ENCODE results near the gene PIP5K1B.

The PIP5K1B gene

GRCh38 chr9:68704814-68705530, at the start of gene PIP5K1B:
TSS of gene PIP5K1B (plus strand) at chr9:68705240. CDS start at chr9:68822615, 117,375 bp downstream.
- H3K27me3 ChIP-seq (ENCODE audit: insufficient read depth, low read length), result peaks cover 81% of the 10 kb centered on the region
- peak within 1 kb of the TSS; percentile 66 for H3K4me3 ChIP-seq (ENCODE audit: low read depth, low read length)
- H3K36me3 ChIP-seq (ENCODE audit: insufficient read depth, low read length), result no peaks in the 10 kb centered on the region
- peak within 1 kb of the TSS; percentile 21 for H2AFZ ChIP-seq (ENCODE audit: low read length, unreplicated experiment)
- no peak within 1 kb of the TSS for H3K27ac ChIP-seq (ENCODE audit: low read depth, low read length)
- H3K4me1 ChIP-seq (ENCODE audit: control insufficient read depth, insufficient read depth, low read length, unreplicated experiment), result no peaks in the 10 kb centered on the region
- H3K79me2 ChIP-seq (ENCODE audit: control insufficient read depth, insufficient read depth, low read length, unreplicated experiment), result no peaks in the 10 kb centered on the region

- Histone ChIP-seq H3K27ac (ENCODE audit: low read depth, low read length) (no peak overlapping the region), H3K4me1 (ENCODE audit: control insufficient read depth, insufficient read depth, low read length, unreplicated experiment) (no peaks in the 10 kb centered on the region), H3K36me3 (ENCODE audit: insufficient read depth, low read length) (no peaks in the 10 kb centered on the region), H3K27me3 (ENCODE audit: insufficient read depth, low read length) (no peaks in the 10 kb centered on the region), H3K4me3 (ENCODE audit: low read depth, low read length) (no peak overlapping the region), H3K79me2 (ENCODE audit: control insufficient read depth, insufficient read depth, low read length, unreplicated experiment) (no peaks in the 10 kb centered on the region), H2AFZ (ENCODE audit: low read length, unreplicated experiment) (no peak overlapping the region)
Observed at GRCh38 chr9:68664036-68664435, 41.0 kb upstream of the PIP5K1B start.

GRCh38 chr9:68668127-68668526, 36.9 kb upstream of the PIP5K1B start:
- H3K4me3 ChIP-seq (ENCODE audit: low read depth, low read length), result no peak overlapping the region
- no peaks in the 10 kb centered on the region for H3K36me3 ChIP-seq (ENCODE audit: insufficient read depth, low read length)
- no peaks in the 10 kb centered on the region for H3K4me1 ChIP-seq (ENCODE audit: control insufficient read depth, insufficient read depth, low read length, unreplicated experiment)
- no peak overlapping the region for H2AFZ ChIP-seq (ENCODE audit: low read length, unreplicated experiment)
- H3K27me3 ChIP-seq (ENCODE audit: insufficient read depth, low read length), result no peaks in the 10 kb centered on the region
- no peak overlapping the region for H3K27ac ChIP-seq (ENCODE audit: low read depth, low read length)
- no peaks in the 10 kb centered on the region for H3K79me2 ChIP-seq (ENCODE audit: control insufficient read depth, insufficient read depth, low read length, unreplicated experiment)

- H3K36me3 ChIP-seq (ENCODE audit: insufficient read depth, low read length), result no peaks in the 10 kb centered on the region
- H3K79me2 ChIP-seq (ENCODE audit: control insufficient read depth, insufficient read depth, low read length, unreplicated experiment), result no peaks in the 10 kb centered on the region
- no peaks in the 10 kb centered on the region for H3K4me1 ChIP-seq (ENCODE audit: control insufficient read depth, insufficient read depth, low read length, unreplicated experiment)
- no peak overlapping the region for H3K4me3 ChIP-seq (ENCODE audit: low read depth, low read length)
- no peaks in the 10 kb centered on the region for H3K27me3 ChIP-seq (ENCODE audit: insufficient read depth, low read length)
- no peak overlapping the region for H3K27ac ChIP-seq (ENCODE audit: low read depth, low read length)
- no peak overlapping the region for H2AFZ ChIP-seq (ENCODE audit: low read length, unreplicated experiment)
Observed at GRCh38 chr9:68669218-68669617, 35.8 kb upstream of the PIP5K1B start.

GRCh38 chr9:68672215-68672614, 32.8 kb upstream of the PIP5K1B start:
- no peaks in the 10 kb centered on the region for H3K36me3 ChIP-seq (ENCODE audit: insufficient read depth, low read length)

GRCh38 chr9:68672625-68673024, 32.4 kb upstream of the PIP5K1B start:
- Histone ChIP-seq H2AFZ (ENCODE audit: low read length, unreplicated experiment) (no peak overlapping the region), H3K79me2 (ENCODE audit: control insufficient read depth, insufficient read depth, low read length, unreplicated experiment) (no peaks in the 10 kb centered on the region), H3K36me3 (ENCODE audit: insufficient read depth, low read length) (no peaks in the 10 kb centered on the region), H3K27ac (ENCODE audit: low read depth, low read length) (no peak overlapping the region), H3K4me1 (ENCODE audit: control insufficient read depth, insufficient read depth, low read length, unreplicated experiment) (no peaks in the 10 kb centered on the region), H3K27me3 (ENCODE audit: insufficient read depth, low read length) (no peaks in the 10 kb centered on the region), H3K4me3 (ENCODE audit: low read depth, low read length) (no peak overlapping the region)

More at GRCh38 chr9:68672215-68672614, 32.8 kb upstream of the PIP5K1B start:
- no peak overlapping the region for H3K27ac ChIP-seq (ENCODE audit: low read depth, low read length)
- H3K27me3 ChIP-seq (ENCODE audit: insufficient read depth, low read length), result no peaks in the 10 kb centered on the region
- H3K79me2 ChIP-seq (ENCODE audit: control insufficient read depth, insufficient read depth, low read length, unreplicated experiment), result no peaks in the 10 kb centered on the region
- H3K4me1 ChIP-seq (ENCODE audit: control insufficient read depth, insufficient read depth, low read length, unreplicated experiment), result no peaks in the 10 kb centered on the region
- H3K4me3 ChIP-seq (ENCODE audit: low read depth, low read length), result no peak overlapping the region
- no peak overlapping the region for H2AFZ ChIP-seq (ENCODE audit: low read length, unreplicated experiment)

GRCh38 chr9:68678430-68678829, 26.6 kb upstream of the PIP5K1B start:
- Histone ChIP-seq H3K27me3 (ENCODE audit: insufficient read depth, low read length) (no peaks in the 10 kb centered on the region), H3K36me3 (ENCODE audit: insufficient read depth, low read length) (no peaks in the 10 kb centered on the region), H3K4me1 (ENCODE audit: control insufficient read depth, insufficient read depth, low read length, unreplicated experiment) (no peaks in the 10 kb centered on the region), H3K79me2 (ENCODE audit: control insufficient read depth, insufficient read depth, low read length, unreplicated experiment) (no peaks in the 10 kb centered on the region), H2AFZ (ENCODE audit: low read length, unreplicated experiment) (no peak overlapping the region), H3K4me3 (ENCODE audit: low read depth, low read length) (no peak overlapping the region), H3K27ac (ENCODE audit: low read depth, low read length) (no peak overlapping the region)

- Histone ChIP-seq H3K4me1 (ENCODE audit: control insufficient read depth, insufficient read depth, low read length, unreplicated experiment) (no peaks in the 10 kb centered on the region), H3K36me3 (ENCODE audit: insufficient read depth, low read length) (no peaks in the 10 kb centered on the region), H3K4me3 (ENCODE audit: low read depth, low read length) (no peak overlapping the region), H2AFZ (ENCODE audit: low read length, unreplicated experiment) (no peak overlapping the region), H3K79me2 (ENCODE audit: control insufficient read depth, insufficient read depth, low read length, unreplicated experiment) (no peaks in the 10 kb centered on the region), H3K27me3 (ENCODE audit: insufficient read depth, low read length) (no peaks in the 10 kb centered on the region), H3K27ac (ENCODE audit: low read depth, low read length) (no peak overlapping the region)
Observed at GRCh38 chr9:68683433-68683832, 21.6 kb upstream of the PIP5K1B start.

- Histone ChIP-seq H3K36me3 (ENCODE audit: insufficient read depth, low read length) (no peaks in the 10 kb centered on the region), H3K4me1 (ENCODE audit: control insufficient read depth, insufficient read depth, low read length, unreplicated experiment) (no peaks in the 10 kb centered on the region), H3K4me3 (ENCODE audit: low read depth, low read length) (no peak overlapping the region), H2AFZ (ENCODE audit: low read length, unreplicated experiment) (no peak overlapping the region), H3K79me2 (ENCODE audit: control insufficient read depth, insufficient read depth, low read length, unreplicated experiment) (no peaks in the 10 kb centered on the region), H3K27ac (ENCODE audit: low read depth, low read length) (no peak overlapping the region), H3K27me3 (ENCODE audit: insufficient read depth, low read length) (no peaks in the 10 kb centered on the region)
Observed at GRCh38 chr9:68685213-68685612, 19.8 kb upstream of the PIP5K1B start.

- H3K4me3 ChIP-seq (ENCODE audit: low read depth, low read length), result no peak overlapping the region
- H3K36me3 ChIP-seq (ENCODE audit: insufficient read depth, low read length), result no peaks in the 10 kb centered on the region
- no peak overlapping the region for H2AFZ ChIP-seq (ENCODE audit: low read length, unreplicated experiment)
- no peaks in the 10 kb centered on the region for H3K4me1 ChIP-seq (ENCODE audit: control insufficient read depth, insufficient read depth, low read length, unreplicated experiment)
- no peak overlapping the region for H3K27ac ChIP-seq (ENCODE audit: low read depth, low read length)
- no peaks in the 10 kb centered on the region for H3K27me3 ChIP-seq (ENCODE audit: insufficient read depth, low read length)
- H3K79me2 ChIP-seq (ENCODE audit: control insufficient read depth, insufficient read depth, low read length, unreplicated experiment), result no peaks in the 10 kb centered on the region
Observed at GRCh38 chr9:68685770-68686169, 19.3 kb upstream of the PIP5K1B start.

- Histone ChIP-seq H3K4me1 (ENCODE audit: control insufficient read depth, insufficient read depth, low read length, unreplicated experiment) (no peaks in the 10 kb centered on the region), H2AFZ (ENCODE audit: low read length, unreplicated experiment) (no peak overlapping the region), H3K79me2 (ENCODE audit: control insufficient read depth, insufficient read depth, low read length, unreplicated experiment) (no peaks in the 10 kb centered on the region), H3K36me3 (ENCODE audit: insufficient read depth, low read length) (no peaks in the 10 kb centered on the region), H3K27me3 (ENCODE audit: insufficient read depth, low read length) (peaks cover 9% of the 10 kb centered on the region; the same call in 1 of the 2 replicates), H3K4me3 (ENCODE audit: low read depth, low read length) (no peak overlapping the region), H3K27ac (ENCODE audit: low read depth, low read length) (no peak overlapping the region)
Observed at GRCh38 chr9:68690088-68690487, 15.0 kb upstream of the PIP5K1B start.

Data from ACC112 (cell line).